ENCODE data around the gene AMMECR1L.

GRCh38 chr2:127860130-127860529 lies 25.6 kb downstream of the AMMECR1L start:
- TF ChIP-seq, protein P1, sequence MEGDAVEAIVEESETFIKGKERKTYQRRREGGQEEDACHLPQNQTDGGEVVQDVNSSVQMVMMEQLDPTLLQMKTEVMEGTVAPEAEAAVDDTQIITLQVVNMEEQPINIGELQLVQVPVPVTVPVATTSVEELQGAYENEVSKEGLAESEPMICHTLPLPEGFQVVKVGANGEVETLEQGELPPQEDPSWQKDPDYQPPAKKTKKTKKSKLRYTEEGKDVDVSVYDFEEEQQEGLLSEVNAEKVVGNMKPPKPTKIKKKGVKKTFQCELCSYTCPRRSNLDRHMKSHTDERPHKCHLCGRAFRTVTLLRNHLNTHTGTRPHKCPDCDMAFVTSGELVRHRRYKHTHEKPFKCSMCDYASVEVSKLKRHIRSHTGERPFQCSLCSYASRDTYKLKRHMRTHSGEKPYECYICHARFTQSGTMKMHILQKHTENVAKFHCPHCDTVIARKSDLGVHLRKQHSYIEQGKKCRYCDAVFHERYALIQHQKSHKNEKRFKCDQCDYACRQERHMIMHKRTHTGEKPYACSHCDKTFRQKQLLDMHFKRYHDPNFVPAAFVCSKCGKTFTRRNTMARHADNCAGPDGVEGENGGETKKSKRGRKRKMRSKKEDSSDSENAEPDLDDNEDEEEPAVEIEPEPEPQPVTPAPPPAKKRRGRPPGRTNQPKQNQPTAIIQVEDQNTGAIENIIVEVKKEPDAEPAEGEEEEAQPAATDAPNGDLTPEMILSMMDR (IDR thresholded peaks at IDR 0.05; ENCODE audit: poor library complexity, severe bottlenecking), result no peak
- TF ChIP-seq, protein P2, sequence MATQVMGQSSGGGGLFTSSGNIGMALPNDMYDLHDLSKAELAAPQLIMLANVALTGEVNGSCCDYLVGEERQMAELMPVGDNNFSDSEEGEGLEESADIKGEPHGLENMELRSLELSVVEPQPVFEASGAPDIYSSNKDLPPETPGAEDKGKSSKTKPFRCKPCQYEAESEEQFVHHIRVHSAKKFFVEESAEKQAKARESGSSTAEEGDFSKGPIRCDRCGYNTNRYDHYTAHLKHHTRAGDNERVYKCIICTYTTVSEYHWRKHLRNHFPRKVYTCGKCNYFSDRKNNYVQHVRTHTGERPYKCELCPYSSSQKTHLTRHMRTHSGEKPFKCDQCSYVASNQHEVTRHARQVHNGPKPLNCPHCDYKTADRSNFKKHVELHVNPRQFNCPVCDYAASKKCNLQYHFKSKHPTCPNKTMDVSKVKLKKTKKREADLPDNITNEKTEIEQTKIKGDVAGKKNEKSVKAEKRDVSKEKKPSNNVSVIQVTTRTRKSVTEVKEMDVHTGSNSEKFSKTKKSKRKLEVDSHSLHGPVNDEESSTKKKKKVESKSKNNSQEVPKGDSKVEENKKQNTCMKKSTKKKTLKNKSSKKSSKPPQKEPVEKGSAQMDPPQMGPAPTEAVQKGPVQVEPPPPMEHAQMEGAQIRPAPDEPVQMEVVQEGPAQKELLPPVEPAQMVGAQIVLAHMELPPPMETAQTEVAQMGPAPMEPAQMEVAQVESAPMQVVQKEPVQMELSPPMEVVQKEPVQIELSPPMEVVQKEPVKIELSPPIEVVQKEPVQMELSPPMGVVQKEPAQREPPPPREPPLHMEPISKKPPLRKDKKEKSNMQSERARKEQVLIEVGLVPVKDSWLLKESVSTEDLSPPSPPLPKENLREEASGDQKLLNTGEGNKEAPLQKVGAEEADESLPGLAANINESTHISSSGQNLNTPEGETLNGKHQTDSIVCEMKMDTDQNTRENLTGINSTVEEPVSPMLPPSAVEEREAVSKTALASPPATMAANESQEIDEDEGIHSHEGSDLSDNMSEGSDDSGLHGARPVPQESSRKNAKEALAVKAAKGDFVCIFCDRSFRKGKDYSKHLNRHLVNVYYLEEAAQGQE (IDR thresholded peaks at IDR 0.05; ENCODE audit: borderline replicate concordance), result no peak
- no peak for TF ChIP-seq MXI1 (conservative IDR thresholded peaks at IDR 0.05; ENCODE audit: poor library complexity, severe bottlenecking)
- no peak for TF ChIP-seq RAD21 (conservative IDR thresholded peaks at IDR 0.05)
- TF ChIP-seq TAF1 (IDR thresholded peaks at IDR 0.05; ENCODE audit: low read depth), result no peak
- TF ChIP-seq EP300 (conservative IDR thresholded peaks at IDR 0.05; ENCODE audit: poor library complexity, severe bottlenecking), result no peak
- no peak for TF ChIP-seq POLR2AphosphoS5 (IDR thresholded peaks at IDR 0.05)
